Testis (tissue), 2 donors: ENCODE results near the gene PLXDC2.

ENCODE experiments used
- POLR2A ChIP-seq: fragments of 450-650 bp; IDR thresholded peaks from one replicate; pipeline ENCODE4 v1.6.1; 2017; ENCODE audit warnings: antibody characterized with exemption, mild to moderate bottlenecking, moderate library complexity
- TF ChIP-seq, protein P1 (sequence below), 3 experiments: fragments of 450-650 bp in 2 of 3; fragments of 200-600 bp in 1 of 3; sonication (generic) in 1 of 3; IDR thresholded peaks; one replicate each; pipeline ENCODE4 v1.5.1; 2016 to 2019; ENCODE audit warnings: antibody characterized with exemption in 3 of 3, mild to moderate bottlenecking in 2 of 3, moderate library complexity in 1 of 3

DNA sequence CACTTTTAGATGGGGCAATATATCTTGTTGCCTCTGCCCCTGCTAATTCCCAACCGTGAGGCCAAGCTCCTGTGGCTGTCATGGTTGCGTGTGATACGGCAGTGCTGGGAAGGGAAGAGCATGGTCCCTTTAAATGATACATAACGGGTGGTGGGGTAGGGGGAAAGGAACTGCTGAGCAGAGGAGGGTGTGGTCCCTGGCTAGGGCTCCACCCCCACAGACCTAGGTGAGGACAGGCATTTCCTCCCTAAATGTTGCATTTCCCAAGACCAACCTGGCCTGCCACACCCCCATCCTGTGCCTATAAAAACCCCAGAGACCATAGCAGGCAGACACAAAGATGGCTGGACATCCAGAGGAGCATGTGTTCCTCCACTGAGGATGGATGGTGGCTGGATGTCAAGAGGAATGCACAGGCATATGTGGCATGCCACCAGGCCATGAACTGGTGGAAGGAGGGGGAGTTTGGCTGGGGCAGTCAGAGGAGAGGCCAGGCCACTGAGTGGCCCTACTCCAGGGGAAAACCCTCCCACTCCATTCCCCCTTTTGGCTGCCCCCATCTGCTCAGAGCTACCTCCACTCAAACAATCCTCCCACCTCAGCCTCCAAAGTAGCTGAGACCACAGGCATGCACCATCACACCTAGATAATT lies 104.0 kb downstream of the PLXDC2 start:
- TF ChIP-seq, protein P1, sequence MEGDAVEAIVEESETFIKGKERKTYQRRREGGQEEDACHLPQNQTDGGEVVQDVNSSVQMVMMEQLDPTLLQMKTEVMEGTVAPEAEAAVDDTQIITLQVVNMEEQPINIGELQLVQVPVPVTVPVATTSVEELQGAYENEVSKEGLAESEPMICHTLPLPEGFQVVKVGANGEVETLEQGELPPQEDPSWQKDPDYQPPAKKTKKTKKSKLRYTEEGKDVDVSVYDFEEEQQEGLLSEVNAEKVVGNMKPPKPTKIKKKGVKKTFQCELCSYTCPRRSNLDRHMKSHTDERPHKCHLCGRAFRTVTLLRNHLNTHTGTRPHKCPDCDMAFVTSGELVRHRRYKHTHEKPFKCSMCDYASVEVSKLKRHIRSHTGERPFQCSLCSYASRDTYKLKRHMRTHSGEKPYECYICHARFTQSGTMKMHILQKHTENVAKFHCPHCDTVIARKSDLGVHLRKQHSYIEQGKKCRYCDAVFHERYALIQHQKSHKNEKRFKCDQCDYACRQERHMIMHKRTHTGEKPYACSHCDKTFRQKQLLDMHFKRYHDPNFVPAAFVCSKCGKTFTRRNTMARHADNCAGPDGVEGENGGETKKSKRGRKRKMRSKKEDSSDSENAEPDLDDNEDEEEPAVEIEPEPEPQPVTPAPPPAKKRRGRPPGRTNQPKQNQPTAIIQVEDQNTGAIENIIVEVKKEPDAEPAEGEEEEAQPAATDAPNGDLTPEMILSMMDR (IDR thresholded peaks at IDR 0.05) = no peak
- TF ChIP-seq POLR2A = no peak
